ENCODE measurements around the gene SSBP3.

Gene SSBP3

DNA sequence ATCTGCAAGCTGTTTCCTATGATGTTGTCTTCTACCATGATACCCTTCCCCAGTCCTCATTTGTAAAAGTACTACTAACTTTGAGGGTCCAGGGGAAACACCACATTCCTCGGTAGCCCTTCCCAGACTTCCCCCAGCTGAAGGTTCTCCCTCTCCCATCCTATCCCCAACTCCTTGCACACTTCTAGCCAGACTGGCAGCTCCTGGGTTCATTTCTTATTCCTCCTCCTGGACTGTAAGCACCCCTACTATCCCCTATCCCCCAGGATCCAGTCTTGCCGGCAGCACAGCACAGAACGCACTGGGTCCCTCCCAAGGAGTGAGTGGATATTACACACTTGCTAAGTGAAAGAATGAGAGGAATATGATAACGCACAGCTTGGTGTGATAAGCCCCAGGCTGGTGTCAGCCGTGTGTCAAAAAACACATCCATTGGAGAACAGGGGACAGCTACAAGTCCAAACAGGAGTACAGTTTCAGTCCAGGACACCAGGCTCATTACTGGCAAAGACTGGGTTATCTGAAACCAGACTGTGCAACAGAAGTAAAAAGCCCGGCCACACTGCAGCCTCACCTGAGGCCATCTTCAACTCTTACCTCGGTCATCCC is 100.2 kb downstream of the SSBP3 start:
- no peak for DNase-seq (ENCODE audit: low read depth in 2 of 2)

DNA sequence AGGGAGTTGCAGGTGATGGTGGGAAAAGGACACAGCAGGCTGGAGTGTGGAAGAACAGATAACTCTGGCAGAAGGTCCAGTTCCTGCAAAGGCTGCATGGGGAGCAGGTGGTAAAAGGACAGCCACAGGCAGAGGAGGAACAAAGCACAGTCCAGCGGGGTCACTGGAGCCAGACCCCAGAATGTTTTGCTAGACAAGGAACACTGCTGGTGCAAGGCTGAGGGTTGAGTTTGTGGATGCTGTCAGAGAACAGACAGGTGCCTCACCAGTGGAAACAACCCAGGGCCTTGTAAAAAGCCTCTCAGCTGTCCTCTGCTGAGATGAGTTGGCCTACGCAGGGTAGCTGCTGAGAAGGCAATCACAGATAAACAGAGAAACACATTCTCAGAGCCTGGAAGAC is 101.7 kb downstream of the SSBP3 start:
- no peak for DNase-seq (ENCODE audit: low read depth in 2 of 2)

DNA sequence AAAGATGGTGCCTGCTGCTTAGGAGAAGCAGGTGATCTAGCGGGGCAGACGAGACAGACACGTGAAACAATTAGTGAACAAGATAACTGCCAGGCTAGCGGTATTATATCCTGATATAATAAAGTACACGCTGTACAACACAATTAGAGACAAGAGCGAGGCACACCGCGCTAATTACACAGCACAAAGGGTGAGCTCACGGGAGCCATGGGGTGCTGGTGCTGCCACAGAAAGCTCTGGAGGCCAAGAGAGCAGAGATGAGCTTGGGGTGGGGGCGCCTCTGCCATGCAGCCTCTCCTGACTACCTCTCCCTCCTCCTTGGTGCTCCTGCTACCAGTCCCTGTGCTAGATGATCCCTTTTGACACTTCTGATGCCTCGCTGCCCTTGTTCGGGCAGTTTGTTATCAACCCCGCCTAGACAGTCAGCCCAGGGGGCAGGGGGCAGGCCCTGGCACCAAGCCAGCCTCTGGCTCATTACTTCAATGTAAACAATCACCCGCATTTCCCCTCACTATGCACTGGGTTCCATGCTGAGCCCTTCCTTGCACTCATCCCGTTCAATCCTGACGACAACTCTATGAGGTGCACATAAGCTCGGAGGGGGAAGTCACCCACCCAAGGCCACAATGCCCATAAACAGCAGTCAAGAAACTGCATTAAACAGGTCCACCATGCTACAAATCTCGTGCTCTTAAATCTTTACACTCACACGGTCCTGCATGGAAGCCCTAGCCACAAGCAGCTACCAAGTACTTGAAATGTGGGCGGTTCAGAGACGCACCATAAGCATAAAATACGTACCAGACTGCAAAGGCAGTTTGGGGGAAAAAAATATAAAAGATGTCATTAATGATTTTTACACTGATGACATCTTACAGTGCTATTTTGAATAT is 103.0 kb downstream of the SSBP3 start:
- no peak for DNase-seq (ENCODE audit: low read depth in 2 of 2)

- DNase-seq (ENCODE audit: low read depth in 2 of 2): no peak
Observed at GRCh38 chr1:54302549-54302948, 103.6 kb downstream of the SSBP3 start.

DNA sequence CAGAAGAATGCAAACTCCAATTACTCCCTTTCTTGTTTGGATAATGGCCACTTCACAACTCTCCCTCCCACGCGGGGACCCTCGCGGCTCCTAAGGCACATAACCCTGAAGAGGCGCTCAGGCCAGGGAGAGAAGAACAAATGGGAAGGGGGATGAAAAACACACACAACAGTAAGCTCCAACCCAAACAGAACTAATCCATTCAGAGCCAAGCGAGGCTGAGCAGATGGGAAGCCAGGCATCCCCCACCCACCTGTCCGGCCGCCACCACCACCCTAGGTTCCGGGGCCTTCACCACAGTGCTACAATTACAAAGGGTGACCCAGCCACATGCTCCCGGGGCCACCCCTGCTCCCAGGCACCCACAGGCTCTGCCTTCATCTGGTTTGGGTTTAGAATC is 104.7 kb downstream of the SSBP3 start:
- DNase-seq (ENCODE audit: low read depth in 2 of 2): no peak

GRCh38 chr1:54300401-54300800 is 105.8 kb downstream of the SSBP3 start:
- no peak for DNase-seq (ENCODE audit: low read depth in 2 of 2)

GRCh38 chr1:54299037-54299436 is 107.2 kb downstream of the SSBP3 start:
- no peak for DNase-seq (ENCODE audit: low read depth in 2 of 2)

GRCh38 chr1:54298284-54299033 is 107.7 kb downstream of the SSBP3 start:
- no peak for DNase-seq (ENCODE audit: low read depth in 2 of 2)

GRCh38 chr1:54297596-54298283 is 108.5 kb downstream of the SSBP3 start:
- no peak for DNase-seq (ENCODE audit: low read depth in 2 of 2)

GRCh38 chr1:54296666-54297065 is 109.5 kb downstream of the SSBP3 start:
- no peak for DNase-seq (ENCODE audit: low read depth in 2 of 2)

- DNase-seq (ENCODE audit: low read depth in 2 of 2): no peak
Observed at GRCh38 chr1:54294887-54295286, 111.3 kb downstream of the SSBP3 start.

GRCh38 chr1:54292002-54292911 is 113.9 kb downstream of the SSBP3 start:
- DNase-seq (ENCODE audit: low read depth in 2 of 2): no peak

DNA sequence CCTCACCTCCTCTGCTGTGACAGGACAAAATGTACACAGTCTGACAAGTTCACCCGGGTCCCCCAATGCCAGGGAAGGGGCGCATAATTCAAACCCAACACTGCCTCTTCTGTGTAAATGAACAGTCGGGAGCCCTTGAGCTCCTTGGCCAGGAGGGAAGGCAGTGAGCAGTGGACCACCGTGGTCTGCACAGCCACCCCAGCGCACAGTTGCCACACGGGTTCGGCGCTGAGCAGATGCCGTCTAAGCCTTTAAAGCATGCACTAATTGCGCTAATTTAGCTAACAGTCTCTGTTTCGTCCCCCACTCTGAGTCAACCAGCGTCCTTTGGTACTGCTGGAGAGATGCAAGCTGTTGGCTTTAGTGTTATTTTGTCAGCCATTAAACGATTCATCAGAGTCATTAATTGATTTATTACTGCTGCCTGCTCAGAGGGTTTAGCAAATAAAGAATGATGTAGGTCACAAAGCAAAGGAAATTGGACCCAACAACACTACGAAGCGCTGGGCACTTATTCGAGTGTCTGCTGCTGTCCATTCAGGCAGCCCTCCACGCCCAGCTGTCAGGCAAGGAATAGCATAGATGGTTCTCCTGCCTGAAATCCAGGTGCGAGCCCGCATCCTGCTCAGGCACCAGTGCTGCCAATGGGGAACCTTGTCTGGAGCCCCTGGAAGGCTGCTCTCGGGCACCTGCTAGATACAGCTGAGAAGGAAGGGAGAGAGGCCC is 114.8 kb downstream of the SSBP3 start:
- no peak for DNase-seq (ENCODE audit: low read depth in 2 of 2)

- no peak for DNase-seq (ENCODE audit: low read depth in 2 of 2)
Observed at GRCh38 chr1:54290506-54291184, 115.5 kb downstream of the SSBP3 start.

GRCh38 chr1:54289712-54290233 is 116.4 kb downstream of the SSBP3 start:
- no peak for DNase-seq (ENCODE audit: low read depth in 2 of 2)

DNA sequence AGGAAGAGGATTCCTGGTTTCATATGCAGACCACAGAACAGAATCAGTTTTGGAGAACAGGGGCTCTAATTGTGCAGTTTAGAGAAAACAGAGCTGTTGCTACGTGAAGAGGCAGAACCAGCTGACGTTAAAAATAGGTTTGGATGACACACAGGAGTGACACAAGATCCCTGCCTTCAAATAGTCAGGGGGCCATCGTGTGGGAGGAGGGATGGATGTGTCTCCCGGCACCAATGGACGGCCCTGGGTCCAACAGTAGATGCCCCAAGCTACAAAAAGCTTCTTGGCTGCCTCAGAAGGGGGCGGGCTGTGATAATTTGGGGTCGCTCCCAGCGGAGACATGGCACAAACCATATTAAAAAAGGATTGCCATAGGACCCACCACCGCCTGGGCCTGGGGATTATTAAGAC is 118.4 kb downstream of the SSBP3 start:
- no peak for DNase-seq (ENCODE audit: low read depth in 2 of 2)

- peak; percentile 72 to 78 for DNase-seq (ENCODE audit: low read depth in 2 of 2)
Observed at GRCh38 chr1:54287176-54287650, 119.0 kb downstream of the SSBP3 start.

GRCh38 chr1:54285815-54286345 is 120.3 kb downstream of the SSBP3 start:
- no peak for DNase-seq (ENCODE audit: low read depth in 2 of 2)

Data from stimulated activated CD4-positive, alpha-beta T cell treated with anti-CD3 and anti-CD28 coated beads, Interleukin-15, amount 100 ng/mL, for 48 hours (primary cell).